Femur (tissue), 1 donor: Measurements from ENCODE around the gene NFAT5.
"Not testable (repeated sequence)": the region's sequence is repeated elsewhere in the genome, so short reads cannot be mapped to it uniquely, and the experiment has no call there.

Source experiments
- DNase-seq: peaks from one replicate; pipeline ENCODE4 v3.0.0-alpha.2; 2017

The NFAT5 gene

DNA sequence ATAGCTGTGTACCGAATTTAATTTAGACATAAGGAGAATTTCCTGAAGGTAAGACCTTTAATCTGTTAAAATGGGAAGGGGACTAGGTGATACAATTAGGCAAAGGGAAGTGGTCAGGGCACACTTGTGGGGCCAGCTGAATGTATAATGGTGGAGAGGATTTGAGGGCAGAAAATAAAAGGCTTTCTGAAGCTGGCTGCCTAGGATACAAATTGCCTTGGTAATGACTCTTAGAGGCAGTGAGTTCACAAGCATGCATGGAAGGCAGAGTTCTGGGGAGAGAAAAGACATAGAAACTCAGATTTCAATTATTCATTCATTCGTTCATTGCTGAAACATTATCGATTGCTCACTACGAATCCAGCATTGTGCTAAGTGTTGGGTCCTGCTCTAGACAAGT is 12.4 kb upstream of the NFAT5 start:
- no peak for DNase-seq

DNA sequence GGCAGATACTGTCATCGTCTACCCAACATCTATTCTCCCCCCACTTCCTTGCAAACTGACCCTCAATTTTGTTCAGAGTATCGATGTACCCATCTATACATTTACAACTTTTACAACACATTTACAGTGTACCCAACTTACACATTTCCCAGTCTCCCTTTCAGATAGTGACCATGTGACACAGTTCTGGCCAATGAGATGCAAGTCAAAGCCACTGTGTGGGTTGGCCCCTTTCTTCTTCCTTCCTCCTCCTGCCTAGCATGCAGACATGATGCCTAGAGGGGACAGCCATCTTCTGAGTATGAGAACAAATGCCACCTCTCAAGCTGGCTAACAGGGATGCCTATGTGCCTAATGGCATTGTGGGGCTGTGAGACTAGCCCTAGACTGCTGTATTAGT is 11.3 kb upstream of the NFAT5 start:
- DNase-seq: no peak

DNA sequence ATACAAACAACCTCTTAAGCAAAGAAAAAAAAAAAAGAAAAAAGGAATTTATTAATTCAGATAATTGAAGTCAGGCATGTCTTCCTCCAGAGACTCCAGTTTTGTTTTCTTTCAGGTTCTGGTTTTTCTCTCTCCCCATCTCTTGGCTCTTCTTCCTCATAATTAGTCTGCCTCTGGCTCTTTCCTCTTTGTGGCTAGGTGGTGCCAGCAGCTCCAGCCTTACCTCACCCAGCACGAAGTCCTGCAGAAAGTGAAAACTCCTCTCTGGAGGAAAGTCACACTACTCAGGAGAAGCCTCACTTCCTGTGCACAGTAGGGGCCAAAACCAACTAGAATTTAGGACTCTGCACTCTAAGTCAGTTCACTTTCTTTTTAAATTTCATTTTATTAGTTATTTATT is 10.3 kb upstream of the NFAT5 start:
- no peak for DNase-seq

DNA sequence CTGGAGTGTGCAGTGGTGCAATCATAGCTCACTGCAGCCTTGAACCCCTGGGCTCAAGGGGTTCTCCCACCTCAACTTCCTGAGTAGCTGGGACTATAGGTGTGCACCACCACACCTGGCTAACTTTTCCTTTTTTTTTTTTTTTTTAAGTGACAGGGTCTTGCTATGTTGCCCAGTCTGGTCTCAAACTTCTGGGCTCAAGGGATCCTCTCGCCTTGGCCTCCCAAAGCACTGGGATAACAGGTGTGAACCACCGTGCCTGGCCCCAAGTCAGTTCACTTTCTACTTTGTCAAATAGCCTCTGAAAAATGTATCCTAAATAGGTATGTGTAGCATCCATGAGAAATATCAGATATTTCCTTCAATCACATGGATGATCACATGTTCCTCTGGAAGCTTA is 9.9 kb upstream of the NFAT5 start:
- no peak for DNase-seq

DNA sequence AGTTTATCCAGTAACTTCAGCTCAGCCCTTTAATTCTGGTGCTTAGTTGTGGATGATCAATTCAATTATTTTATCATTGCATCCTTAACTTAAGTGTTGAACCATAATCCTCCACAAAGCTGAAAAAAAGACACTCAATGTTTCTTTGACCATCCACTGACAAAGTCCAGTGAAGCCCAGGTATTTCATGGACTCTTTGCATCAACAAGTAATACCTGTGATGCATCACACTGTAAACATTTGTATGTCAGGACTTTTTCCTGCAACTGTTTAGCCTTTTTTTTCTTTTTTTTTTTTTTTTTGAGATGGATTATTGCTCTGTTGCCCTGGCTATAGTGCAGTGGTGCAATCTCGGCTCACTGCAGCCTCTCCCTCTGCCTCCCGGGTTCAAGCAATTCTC is 6.6 kb upstream of the NFAT5 start:
- no peak for DNase-seq

DNA sequence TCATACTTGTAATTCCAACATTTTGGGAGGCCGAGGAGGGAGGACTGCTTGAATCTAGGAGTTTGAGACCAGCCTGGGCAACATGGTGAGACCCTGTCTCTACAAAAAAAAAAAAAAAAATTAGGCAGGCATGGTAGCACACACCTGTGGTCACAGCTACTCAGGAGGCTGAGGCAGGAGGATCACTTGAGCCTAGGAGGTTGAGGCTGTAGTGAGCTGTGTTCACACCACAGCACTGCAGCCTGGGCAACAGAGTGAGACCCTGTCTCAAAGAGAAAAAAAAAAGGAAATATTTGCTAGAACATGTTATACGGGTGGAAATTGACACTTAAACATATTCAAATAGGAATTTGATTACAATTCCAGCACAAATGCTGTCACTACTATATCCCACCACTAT is 4.4 kb upstream of the NFAT5 start:
- DNase-seq: not testable (repeated sequence)

DNA sequence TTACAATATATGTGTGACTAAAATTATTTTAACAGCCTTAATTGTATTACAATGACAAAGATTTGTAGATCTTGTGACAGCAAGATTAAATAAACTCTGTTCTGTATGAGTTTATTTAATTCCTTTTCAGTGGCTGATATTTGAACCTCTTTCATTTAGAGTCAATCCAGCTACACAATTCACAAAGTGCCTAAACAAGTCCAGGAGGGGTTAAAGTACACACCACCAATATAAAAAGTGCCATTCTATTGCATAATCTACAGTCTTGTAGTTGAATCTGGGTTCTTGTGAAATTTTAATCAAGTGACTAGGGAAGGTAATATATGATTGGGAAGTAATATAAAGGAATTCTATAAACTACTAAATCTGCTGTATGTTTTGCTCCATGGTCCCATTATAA is 3.9 kb upstream of the NFAT5 start:
- no peak for DNase-seq

DNA sequence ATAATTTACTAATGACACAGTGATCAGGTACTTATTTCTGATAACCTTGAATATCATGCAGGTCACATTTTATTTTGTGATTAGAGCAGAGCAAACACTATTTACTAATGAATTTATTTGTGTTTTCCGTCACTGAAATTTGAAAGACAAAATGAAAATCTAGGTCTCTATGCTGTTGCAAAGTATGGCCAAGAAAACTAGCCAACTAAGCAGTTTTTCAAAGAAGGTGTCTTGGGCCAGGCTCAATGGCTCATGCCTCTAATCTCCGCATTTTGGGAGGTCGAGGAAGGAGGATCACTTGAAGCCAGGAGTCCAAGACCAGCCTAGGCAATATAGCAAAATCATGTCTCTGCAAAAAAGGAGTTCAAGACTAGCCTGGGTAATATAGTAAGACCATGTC is 3.0 kb upstream of the NFAT5 start:
- no peak for DNase-seq

DNA sequence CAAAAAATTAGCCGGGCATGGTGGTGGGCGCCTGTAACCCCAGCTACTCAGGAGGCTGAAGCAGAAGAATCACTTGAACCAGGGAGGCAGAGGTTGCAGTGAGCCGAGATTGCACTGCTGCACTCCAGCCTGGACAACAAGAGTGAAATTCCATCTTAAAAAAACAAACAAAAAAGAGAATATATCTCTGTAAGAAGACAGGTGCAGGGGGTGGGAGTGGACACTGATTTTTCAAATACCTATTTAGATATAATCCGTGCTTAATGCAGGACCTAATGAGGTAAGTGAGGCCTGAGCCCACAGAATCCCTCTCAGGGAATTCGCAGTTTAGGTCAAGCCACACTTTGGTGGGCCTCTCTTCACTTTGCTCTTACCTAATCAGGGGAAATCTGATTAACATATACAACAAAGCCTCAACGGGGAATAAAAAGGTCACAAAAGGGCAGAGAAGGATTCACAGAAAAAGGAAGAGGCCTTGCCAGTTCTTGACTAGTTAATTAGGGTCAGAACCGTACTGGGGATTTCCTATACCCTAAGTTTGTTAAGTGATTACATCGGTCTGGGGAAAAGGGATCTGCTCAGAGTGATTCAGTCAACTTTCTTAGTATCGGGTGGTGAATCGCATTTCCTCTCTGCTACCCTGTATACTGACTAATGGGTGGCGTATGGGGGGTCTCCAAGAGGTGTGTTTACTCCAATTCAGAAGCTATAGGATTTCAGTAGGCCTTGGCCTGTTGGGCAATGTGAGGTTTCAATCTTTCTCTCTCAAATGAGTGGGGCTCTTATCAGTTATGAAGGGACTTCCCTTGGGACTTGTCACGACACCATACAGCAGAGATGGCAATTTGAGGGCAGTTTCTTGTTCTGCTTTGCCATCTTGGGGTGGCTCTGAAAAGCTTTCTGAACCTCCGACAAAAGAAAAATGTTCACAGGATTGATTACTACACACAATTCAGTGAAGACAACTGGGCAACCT is 1.9 kb upstream of the NFAT5 start:
- peak; percentile 20 for DNase-seq

DNA sequence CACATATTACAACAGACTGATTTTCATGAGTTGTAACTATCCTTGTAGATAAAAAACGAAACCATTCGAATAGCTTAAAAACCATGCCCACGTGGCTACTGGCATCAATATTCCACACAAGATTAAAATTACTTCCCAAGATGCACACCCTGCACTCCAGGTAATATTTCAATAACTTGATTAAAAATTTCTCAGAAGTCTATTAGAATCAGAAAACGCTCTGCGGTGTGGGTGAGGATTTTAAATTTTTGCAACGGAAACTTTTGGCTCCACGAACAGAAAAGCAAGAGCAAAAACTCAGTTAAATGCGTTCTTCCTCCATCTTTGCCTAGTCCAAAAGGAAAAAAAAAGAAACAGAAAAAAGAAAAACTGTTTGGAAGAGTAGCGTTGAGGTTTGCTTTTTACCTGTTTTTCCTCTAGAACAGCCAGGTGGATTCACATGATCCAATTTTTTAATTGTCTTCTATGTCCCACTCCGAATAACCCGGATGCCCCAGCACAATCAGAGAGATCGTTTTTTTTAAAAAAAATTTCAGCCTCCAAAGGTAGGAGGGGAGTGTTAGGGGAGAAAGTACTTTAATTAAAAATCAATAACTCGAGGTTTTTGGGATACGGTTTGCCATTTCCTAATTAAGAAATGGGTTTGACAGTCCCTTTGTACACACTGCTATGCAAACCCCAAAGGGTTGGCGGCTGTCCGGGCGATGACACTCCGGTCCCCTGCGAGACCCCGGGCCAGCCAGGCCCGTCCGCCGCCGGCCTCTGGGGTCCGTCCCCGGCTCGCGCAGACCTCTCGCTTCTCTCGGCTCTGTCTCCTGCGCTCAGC is 708 bp upstream of the NFAT5 start:
- DNase-seq: no peak

DNA sequence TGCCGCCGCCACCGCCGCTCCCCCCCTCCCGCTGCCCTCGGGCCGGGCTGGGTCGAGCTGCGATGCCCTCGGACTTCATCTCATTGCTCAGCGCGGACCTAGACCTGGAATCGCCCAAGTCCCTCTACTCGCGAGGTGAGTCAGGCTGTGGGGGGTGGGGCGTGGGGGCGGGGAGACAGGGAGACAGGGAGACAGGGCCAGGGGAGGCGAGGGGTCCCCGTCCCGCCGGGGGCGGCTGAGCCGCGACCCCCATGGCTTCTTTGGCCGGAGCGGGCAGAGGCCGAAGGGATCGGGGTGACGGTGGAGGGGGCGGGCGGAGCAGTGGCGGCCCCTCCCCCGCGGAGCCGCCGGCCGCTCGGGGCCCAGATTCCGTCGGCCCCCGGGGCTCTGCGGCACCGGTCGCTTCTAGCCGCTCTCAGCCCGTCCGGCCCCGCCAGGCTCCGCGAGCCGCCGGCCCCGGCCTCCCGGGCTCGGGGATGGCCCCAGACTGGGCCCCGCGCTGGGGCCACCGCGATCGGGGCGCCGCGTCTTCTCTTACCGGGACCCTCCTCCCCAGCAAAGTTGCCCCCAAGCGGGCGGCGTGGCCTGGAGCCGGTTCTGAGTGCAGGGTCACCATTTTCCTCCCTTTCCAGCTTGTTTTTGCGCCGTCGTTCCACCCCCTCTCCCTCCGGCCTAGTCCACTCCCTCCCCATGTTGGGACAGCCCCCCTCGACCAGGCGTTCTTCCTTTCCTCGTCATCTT is 644 bp downstream of the NFAT5 start:
- peak; percentile 78 for DNase-seq

DNA sequence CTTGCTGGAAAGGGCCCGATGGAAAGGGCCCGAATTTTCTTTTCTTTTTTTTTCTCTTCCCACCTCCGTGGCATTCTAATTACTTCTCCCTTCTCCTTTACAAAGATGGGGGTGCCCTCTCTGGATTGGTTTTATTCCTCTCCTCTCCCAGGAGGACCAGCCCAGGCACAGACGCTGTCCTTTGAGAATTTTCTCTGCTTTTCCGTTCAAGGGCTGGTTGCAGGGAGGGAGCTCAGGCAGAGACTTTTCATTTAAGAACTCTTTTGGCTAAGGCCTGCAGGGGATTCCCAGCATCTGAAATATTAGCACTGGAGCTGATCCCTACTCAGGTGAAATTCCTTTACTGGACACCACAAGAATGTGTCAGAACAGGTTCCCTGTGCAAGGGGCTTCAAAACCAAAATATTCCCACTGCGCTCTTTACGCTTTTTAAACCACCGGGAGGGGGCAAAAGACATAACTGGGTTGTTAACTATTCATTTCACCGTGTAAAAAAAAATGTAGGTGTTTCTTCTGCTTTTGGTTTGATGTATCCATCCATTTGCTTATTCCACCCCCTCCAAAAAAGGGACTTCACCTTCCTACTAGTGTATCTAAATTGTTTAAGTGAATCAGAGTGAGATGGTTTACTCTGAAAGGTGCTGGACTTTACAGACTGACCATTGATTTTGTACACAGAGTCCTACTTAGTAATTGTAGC is 1.4 kb downstream of the NFAT5 start:
- no peak for DNase-seq

DNA sequence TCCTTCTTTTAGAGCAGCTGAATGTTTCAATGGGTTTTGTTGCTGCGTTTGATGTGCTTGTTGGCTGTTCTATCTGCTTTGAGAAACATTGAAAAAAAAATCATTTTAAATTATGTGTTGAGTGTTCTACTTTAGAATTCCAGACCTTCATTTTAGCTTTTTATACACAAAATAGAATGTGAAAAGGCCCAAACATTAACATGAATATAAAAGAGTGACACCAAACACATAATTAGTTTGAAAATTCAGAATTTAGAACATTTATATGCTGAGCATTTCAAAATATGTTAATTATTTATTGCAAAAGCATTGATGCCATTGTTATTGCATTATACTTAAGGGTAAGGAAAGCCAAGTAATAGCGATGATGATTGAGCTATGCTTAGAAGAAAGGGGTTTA is 2.9 kb downstream of the NFAT5 start:
- no peak for DNase-seq

DNA sequence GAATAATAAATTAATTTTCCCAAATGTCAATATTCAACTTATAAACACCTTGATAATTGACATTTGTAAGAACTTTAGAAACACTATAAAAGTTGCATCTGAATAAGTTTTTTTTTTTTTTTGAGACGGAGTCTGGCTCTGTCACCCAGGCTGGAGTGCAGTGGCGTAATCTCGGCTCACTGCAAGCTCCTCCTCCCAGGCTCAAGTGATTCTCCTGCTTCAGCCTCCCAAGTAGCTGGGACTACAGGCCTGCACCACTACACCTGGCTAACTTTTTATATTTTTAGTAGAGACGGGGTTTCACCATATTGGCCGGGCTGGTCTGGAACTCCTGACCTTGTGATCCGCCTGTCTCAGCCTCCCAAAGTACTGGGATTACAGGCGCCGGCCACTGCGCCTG is 13.0 kb downstream of the NFAT5 start:
- DNase-seq: not testable (repeated sequence)

DNA sequence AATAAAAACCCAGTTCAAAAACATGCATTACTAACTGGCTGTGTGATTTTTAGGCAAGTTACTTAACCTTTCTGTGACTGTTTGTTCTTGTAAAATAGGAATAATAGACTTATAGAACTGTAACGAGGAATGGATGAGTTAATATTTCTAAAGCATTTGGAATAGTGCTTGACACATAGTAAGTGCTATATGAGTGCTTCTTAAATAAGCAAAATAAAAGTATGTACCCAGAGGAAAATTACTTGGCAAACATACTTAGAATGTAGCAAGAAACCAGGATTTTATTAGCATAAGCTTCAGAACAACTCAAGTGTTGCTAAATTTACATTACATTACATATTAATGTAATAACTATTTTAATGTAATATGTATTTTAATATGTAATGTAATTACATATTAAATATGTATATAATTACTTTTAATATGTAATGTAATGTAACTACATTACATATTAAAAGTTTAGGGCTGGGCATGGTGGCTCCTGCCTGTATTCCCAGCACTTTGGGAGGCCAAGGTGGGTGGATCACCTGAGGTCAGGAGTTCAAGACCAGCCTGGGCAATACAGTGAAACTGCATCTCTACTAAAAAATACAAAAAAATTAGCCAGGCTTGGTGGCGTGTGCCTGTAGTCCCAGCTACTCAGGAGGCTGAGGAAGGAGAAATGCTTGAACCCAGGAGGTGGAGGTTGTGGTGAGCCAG is 14.2 kb downstream of the NFAT5 start:
- no peak for DNase-seq

DNA sequence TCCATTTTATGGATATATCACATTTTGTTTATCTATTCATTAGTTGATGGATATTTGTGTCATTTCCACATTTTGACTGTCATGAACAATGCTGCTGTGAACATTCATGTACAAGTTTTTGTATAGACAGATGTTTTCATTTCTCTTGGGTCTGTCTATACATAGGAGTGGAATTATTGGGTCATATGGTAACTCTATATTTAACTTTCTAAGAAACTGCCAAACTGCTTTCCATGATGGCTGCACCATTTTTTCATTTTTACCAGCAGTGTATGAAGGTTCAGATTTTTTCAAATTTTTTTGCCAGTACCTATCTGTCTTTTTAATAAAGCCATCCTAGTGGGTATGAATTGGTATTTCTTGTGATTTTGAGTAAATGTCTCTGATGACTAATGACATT is 15.5 kb downstream of the NFAT5 start:
- no peak for DNase-seq

DNA sequence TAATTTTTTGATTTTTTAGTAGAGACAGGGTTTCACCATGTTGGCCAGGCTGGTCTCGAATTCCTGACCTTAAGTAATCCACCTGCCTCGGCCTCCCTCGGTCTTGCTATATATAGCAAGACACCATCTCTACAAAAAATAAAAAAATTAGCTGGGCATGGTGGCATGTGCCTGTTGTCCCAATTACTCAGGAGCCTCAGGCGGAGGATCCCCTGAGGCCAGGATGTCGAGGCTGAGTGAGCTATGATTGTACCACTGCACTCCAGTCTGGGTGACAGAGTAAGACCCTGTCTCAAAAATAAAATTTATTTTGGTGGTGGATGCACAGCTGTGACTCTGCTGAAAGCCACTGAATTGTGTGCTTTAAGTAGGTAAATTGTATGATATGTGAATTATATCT is 18.7 kb downstream of the NFAT5 start:
- not testable (repeated sequence) for DNase-seq

DNA sequence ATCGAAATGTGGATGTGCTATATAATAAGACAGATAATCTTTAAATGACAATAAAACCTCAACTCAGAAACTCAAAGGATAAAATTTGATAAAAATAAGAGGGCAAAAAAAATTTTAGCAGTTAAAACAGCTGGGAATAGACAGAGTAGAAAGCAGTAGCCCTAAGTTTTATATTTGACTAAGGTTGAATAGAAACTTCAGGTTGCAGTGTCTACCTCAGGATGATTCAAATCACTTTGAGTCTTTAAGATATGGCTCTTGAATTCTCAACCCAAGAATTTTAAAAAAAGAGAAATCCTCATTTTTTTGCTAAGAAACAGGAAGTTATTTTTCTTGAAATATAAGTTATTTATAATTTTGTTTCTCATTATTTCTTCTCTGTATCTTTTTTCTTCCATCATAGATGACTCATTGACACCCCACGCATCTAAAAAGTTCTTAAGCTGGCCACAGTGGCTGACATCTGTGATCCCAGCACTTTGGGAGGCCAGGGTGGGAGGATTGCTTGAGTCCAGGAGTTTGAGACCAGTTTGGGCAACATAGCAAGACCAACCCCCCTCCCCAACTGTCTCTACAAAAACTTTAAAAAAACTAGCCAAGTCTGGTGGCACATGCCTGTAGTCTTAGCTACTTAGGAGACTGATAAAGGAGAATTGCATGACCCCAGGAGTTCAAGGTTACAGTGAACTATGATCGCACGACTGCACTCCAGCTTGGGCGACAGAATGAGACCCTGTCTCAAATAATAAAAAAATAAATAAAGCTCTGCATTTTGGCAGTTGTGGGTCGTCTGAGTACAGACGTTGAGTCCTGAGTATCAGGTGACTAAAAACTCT is 23.9 kb downstream of the NFAT5 start:
- no peak for DNase-seq

DNA sequence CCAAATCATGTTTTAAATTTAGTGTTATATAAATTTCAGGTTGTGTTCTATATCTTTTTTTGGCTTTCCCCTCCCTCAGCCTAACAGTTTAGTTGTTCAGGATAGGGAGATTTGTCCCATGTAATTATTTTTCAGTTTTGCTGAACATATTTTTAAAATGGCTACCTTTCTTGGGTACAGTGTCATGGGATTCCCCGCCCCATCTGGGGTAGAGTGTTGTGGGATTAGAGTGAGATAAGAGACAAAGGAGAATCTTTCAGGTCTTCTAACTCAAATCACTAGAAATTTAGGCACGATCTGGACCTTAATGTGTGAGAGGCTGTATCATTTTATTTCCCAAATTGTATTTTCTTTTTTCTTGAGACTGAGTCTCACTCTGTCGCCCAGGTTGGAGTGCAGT is 24.8 kb downstream of the NFAT5 start:
- no peak for DNase-seq

DNA sequence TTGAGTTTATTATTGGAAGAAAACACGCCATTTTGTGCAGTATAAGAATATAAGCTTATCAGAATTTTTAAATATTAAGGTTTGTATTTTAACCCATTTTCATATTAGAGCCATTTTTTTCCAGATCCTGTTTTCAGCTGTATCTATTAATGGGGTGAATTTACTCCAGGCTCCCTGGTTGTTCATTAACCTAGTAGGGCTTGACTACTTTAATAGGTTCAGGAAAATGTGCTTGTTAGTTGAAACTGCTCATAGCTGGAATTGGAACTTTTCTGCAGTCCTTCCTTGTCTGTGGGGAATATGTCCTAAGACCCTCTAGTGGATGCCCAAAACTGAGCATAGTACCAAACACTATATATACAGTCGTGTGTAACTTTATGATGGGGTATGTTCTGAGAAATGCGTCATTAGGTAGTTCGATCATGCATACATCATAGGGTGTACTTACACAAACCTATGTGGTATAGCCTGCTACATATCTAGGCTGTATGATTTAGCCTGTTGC is 28.0 kb downstream of the NFAT5 start:
- DNase-seq: no peak
